HCT116 (cell line): Measurements from ENCODE around the gene CUZD1. TPM values are rescaled to one million over a fixed set of nuclear protein-coding genes. Genes with fewer than 3 reads are reported as not detected.

Source experiments
- ATAC-seq: fragments of 200-7000 bp; cut with Tn5 transposase; 2 replicates; pipeline ENCODE4 v1.9.1; 2020; ENCODE audit warnings: mild to moderate bottlenecking, moderate library complexity
- BruUV-seq: library from RNA; stranded (reverse); fragments of 400-500 nt; replicated peaks from 2 replicates; lab custom pipeline; 2021; lab: Mats Ljungman, UMichigan
- CTCF ChIA-PET: fragments of 300-600 bp; sonication (Branson Sonifier 250); formaldehyde crosslinking; loops from one replicate; lab custom pipeline; 2021; ENCODE audit warnings: antibody characterized with exemption; lab: Charles Lee
- POLR2A ChIA-PET: fragments of 300-600, 350-600 bp; sonication (Branson Sonifier 250); formaldehyde crosslinking; loops from one replicate; lab custom pipeline; 2021; ENCODE audit warnings: antibody characterized with exemption; lab: Charles Lee
- RAD21 ChIA-PET, 2 experiments: fragments of 300-600 bp; sonication (Branson Sonifier 250); formaldehyde crosslinking; loops; one replicate each; lab custom pipeline; 2023; ENCODE audit warnings: low total read pairs in 2 of 2; ENCODE audit not compliant: uncharacterized antibody in 2 of 2, unreplicated experiment in 2 of 2, low non-redundant PET in 1 of 2; lab: Charles Lee
- DNase-seq: peaks from one replicate; pipeline ENCODE4 v3.0.0-alpha.2; 2010; ENCODE audit warnings: low read depth, low spot score
- H2AFZ ChIP-seq: fragments of 200-600 bp; shearing (Covaris generic), sonication (generic); 2 replicates; pipeline ENCODE4 v1.6.1; 2017; ENCODE audit warnings: low read depth, mixed run types, mixed read lengths, antibody characterized with exemption, low read length; ENCODE audit not compliant: poor library complexity, severe bottlenecking
- H3K27ac ChIP-seq: 2 replicates; pipeline ENCODE4 v1.5.1; 2012; ENCODE audit warnings: low read depth, low read length
- H3K27me3 ChIP-seq: fragments of 200-600 bp; sonication (generic); 2 replicates; pipeline ENCODE4 v1.6.1; 2016; ENCODE audit warnings: mixed run types, low read length, mixed read lengths; ENCODE audit not compliant: insufficient read depth
- H3K36me3 ChIP-seq, 2 experiments: fragments of 200-500 bp in 1 of 2; fragments of 200-600 bp in 1 of 2; sonication (Bioruptor generic) in 1 of 2; sonication (generic) in 1 of 2; 2 replicates each; pipeline versions ENCODE4 v1.5.1 to v1.6.1; 2014 to 2016; ENCODE audit warnings: low read length in 2 of 2, inconsistent platforms in 1 of 2, mixed read lengths in 1 of 2, mixed run types in 1 of 2; ENCODE audit not compliant: insufficient read depth in 2 of 2, control insufficient read depth in 1 of 2
- H3K4me1 ChIP-seq, 2 experiments: fragments of 200-600 bp in 1 of 2; sonication (generic) in 1 of 2; 2 replicates each; pipeline versions ENCODE4 v1.5.1 to v1.6.1; 2012 to 2017; ENCODE audit warnings: low read length in 2 of 2, inconsistent platforms in 1 of 2, mild to moderate bottlenecking in 1 of 2, mixed read lengths in 1 of 2, mixed run types in 1 of 2, moderate library complexity in 1 of 2; ENCODE audit not compliant: insufficient read depth in 2 of 2, control insufficient read depth in 1 of 2
- H3K4me2 ChIP-seq: fragments of 200-600 bp; sonication (generic); 2 replicates; pipeline ENCODE4 v1.6.1; 2017; ENCODE audit warnings: mixed run types, low read length, mixed read lengths
- H3K4me3 ChIP-seq, 2 experiments: fragments of 200-600 bp in 1 of 2; sonication (generic) in 1 of 2; replicated peaks in 1 of 2; 2 replicates each; pipeline ENCODE4 v1.5.1; 2011 to 2016; ENCODE audit warnings: low read length in 2 of 2, control low read depth in 1 of 2, low read depth in 1 of 2, mild to moderate bottlenecking in 1 of 2, mixed read lengths in 1 of 2, mixed run types in 1 of 2
- H3K79me2 ChIP-seq: fragments of 200-600 bp; sonication (generic); 2 replicates; pipeline ENCODE4 v1.6.1; 2017; ENCODE audit warnings: mild to moderate bottlenecking, mixed run types, low read length, moderate library complexity, mixed read lengths; ENCODE audit not compliant: insufficient read depth
- H3K9ac ChIP-seq: fragments of 200-600 bp; sonication (generic); 2 replicates; pipeline ENCODE4 v1.6.1; 2016; ENCODE audit warnings: low read length, mixed read lengths
- H3K9me2 ChIP-seq: fragments of 200-600 bp; sonication (generic), shearing (Covaris generic); 2 replicates; pipeline ENCODE4 v1.6.1; 2017; ENCODE audit warnings: mixed run types, mild to moderate bottlenecking, moderate library complexity; ENCODE audit not compliant: insufficient read depth
- H3K9me3 ChIP-seq, 2 experiments: fragments of 200-500 bp in 1 of 2; fragments of 200-600 bp in 1 of 2; sonication (Bioruptor generic) in 1 of 2; sonication (generic) in 1 of 2; 2 replicates each; pipeline ENCODE4 v1.6.1; 2014 to 2017; ENCODE audit warnings: low read length in 2 of 2, mixed read lengths in 2 of 2, inconsistent platforms in 1 of 2, low read depth in 1 of 2, mild to moderate bottlenecking in 1 of 2, mixed run types in 1 of 2, moderate library complexity in 1 of 2; ENCODE audit not compliant: control insufficient read depth in 1 of 2, insufficient read depth in 1 of 2
- H4K20me1 ChIP-seq: fragments of 200-600 bp; sonication (generic), shearing (Covaris generic); 2 replicates; pipeline ENCODE4 v1.6.1; 2017; ENCODE audit warnings: mixed run types, mild to moderate bottlenecking, moderate library complexity; ENCODE audit not compliant: insufficient read depth
- ELF1 ChIP-seq: IDR thresholded peaks from 2 replicates; pipeline ENCODE4 v1.6.1; 2012; ENCODE audit warnings: low read depth, borderline replicate concordance
- EZH2 ChIP-seq: fragments of 200-600 bp; sonication (generic); IDR thresholded peaks from 2 replicates; pipeline ENCODE4 v1.6.1; 2017; ENCODE audit warnings: antibody characterized with exemption, mixed run types
- JUND ChIP-seq: IDR thresholded peaks from 2 replicates; pipeline ENCODE4 v1.6.1; 2012
- POLR2A ChIP-seq: IDR thresholded peaks from 2 replicates; pipeline ENCODE4 v1.7.0; 2011; ENCODE audit warnings: borderline replicate concordance; ENCODE audit not compliant: insufficient read depth, insufficient read length; ENCODE audit errors: extremely low read depth
- SIN3A ChIP-seq: IDR thresholded peaks from 2 replicates; pipeline ENCODE4 v1.6.1; 2012; ENCODE audit warnings: low read depth
- ZFX ChIP-seq: fragments of 450-650 bp; IDR thresholded peaks from 2 replicates; pipeline ENCODE4 v1.6.1; 2017
- ZNF274 ChIP-seq: fragments of 200-500 bp; sonication (Bioruptor generic); IDR thresholded peaks from 2 replicates; pipeline ENCODE4 v1.6.1; 2014; ENCODE audit warnings: mild to moderate bottlenecking, low read depth, low read length, inconsistent platforms
- intact Hi-C: fragments of 100-400 bp; cut with micrococcal nuclease; formaldehyde crosslinking; loops from 2 replicates; pipeline ENCODE4 v1.10.0; 2022
- total RNA-seq: library from RNA; stranded (reverse); gene quantifications from one replicate; pipeline ENCODE4 v1.2.1, GENCODE V29; 2021; ENCODE audit not compliant: unreplicated experiment
- TF ChIP-seq, protein P1 (sequence below): IDR thresholded peaks from 2 replicates; pipeline ENCODE4 v1.6.1; 2012
- TF ChIP-seq, protein P2 (sequence below): IDR thresholded peaks from 2 replicates; pipeline ENCODE4 v1.6.1; 2011; ENCODE audit warnings: mild to moderate bottlenecking, low read length, moderate library complexity; ENCODE audit not compliant: insufficient replicate concordance; ENCODE audit errors: extremely low read depth

The CUZD1 gene
- total RNA-seq, 1 experiment from 2014 or later = 1.7 TPM

DNA sequence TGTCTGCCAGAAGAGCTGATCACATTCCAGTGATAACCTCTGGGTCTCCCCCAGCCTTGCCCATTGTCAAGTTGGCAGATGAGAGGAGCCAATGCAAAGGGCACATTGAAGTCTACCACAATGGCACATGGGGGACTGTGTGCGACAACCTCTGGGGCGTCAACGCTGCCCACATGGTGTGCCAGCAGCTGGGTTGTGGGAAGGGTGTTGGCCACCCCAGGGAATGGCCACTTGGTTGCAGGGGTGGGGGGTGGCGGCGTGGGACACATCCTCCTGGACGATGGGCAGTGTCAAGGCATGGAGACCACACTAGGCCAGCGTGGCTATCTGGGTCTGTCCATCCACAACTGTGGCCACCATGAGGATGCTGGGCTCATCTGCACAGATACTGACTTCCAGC lies 43.4 kb downstream of the CUZD1 start:
- no peak overlapping the region for H3K4me2 ChIP-seq
- H3K9me3 ChIP-seq = no peaks in the 10 kb centered on the region
- DNase-seq = no peak
- ChIA-PET POLR2A (no interaction called here), CTCF (no interaction called here), RAD21 (no interaction called here)
- no peaks in the 10 kb centered on the region for H3K4me1 ChIP-seq
- peaks cover 54% of the 10 kb centered on the region for H3K27me3 ChIP-seq
- no peaks in the 10 kb centered on the region for H3K9me2 ChIP-seq
- no peak overlapping the region for H3K27ac ChIP-seq
- no peak overlapping the region for H3K4me3 ChIP-seq
- intact Hi-C loops = no loop called here
- H3K79me2 ChIP-seq = no peaks in the 10 kb centered on the region
- H2AFZ ChIP-seq = no peak overlapping the region
- no peak overlapping the region for H3K9ac ChIP-seq
- H3K36me3 ChIP-seq = no peaks in the 10 kb centered on the region
- ATAC-seq = no peak
- no TSS peak for BruUV-seq
- TF ChIP-seq JUND = no peak
- TF ChIP-seq ELF1 = no peak
- TF ChIP-seq, protein P1, sequence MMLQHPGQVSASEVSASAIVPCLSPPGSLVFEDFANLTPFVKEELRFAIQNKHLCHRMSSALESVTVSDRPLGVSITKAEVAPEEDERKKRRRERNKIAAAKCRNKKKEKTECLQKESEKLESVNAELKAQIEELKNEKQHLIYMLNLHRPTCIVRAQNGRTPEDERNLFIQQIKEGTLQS = no peak
- TF ChIP-seq POLR2A = no peak
- TF ChIP-seq, protein P2, sequence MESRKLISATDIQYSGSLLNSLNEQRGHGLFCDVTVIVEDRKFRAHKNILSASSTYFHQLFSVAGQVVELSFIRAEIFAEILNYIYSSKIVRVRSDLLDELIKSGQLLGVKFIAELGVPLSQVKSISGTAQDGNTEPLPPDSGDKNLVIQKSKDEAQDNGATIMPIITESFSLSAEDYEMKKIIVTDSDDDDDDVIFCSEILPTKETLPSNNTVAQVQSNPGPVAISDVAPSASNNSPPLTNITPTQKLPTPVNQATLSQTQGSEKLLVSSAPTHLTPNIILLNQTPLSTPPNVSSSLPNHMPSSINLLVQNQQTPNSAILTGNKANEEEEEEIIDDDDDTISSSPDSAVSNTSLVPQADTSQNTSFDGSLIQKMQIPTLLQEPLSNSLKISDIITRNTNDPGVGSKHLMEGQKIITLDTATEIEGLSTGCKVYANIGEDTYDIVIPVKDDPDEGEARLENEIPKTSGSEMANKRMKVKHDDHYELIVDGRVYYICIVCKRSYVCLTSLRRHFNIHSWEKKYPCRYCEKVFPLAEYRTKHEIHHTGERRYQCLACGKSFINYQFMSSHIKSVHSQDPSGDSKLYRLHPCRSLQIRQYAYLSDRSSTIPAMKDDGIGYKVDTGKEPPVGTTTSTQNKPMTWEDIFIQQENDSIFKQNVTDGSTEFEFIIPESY = no peak
- TF ChIP-seq SIN3A = no peak
- TF ChIP-seq ZNF274 = no peak
- TF ChIP-seq EZH2 = no peak
- TF ChIP-seq ZFX = no peak
- no peaks in the 10 kb centered on the region for H4K20me1 ChIP-seq
